NT2/D1 (cell line): Measurements from ENCODE around the gene FCN2.

ENCODE experiments used
- DNase-seq: peaks from one replicate; pipeline ENCODE4 v3.0.0-alpha.2; 2011; ENCODE audit warnings: low read depth, low spot score
- H3K27me3 ChIP-seq: 2 replicates; pipeline ENCODE4 v1.6.0; 2011; ENCODE audit warnings: mild to moderate bottlenecking; ENCODE audit not compliant: insufficient read length, insufficient read depth
- H3K36me3 ChIP-seq: 2 replicates; pipeline ENCODE4 v1.6.1; 2011; ENCODE audit warnings: mild to moderate bottlenecking, low read length, mixed read lengths; ENCODE audit not compliant: insufficient read depth, insufficient read length
- H3K4me1 ChIP-seq: 2 replicates; pipeline ENCODE4 v1.5.1; 2011; ENCODE audit not compliant: insufficient read depth, insufficient read length
- H3K4me3 ChIP-seq: 2 replicates; pipeline ENCODE4 v1.5.1; 2011; ENCODE audit warnings: low read depth; ENCODE audit not compliant: insufficient read length
- H3K9ac ChIP-seq: 2 replicates; pipeline ENCODE4 v1.6.0; 2011; ENCODE audit warnings: low read depth; ENCODE audit not compliant: insufficient read length
- H3K9me3 ChIP-seq: 2 replicates; pipeline ENCODE4 v1.5.1; 2011; ENCODE audit warnings: mild to moderate bottlenecking, low read length; ENCODE audit not compliant: insufficient read depth
- SUZ12 ChIP-seq: IDR thresholded peaks from 2 replicates; pipeline ENCODE4 v1.6.1; 2011; ENCODE audit not compliant: insufficient read length, insufficient read depth; ENCODE audit errors: extremely low read depth
- YY1 ChIP-seq: IDR thresholded peaks from 2 replicates; pipeline ENCODE4 v1.6.1; 2011; ENCODE audit not compliant: insufficient read length, insufficient read depth
- ZNF274 ChIP-seq: IDR thresholded peaks from 2 replicates; pipeline ENCODE4 v1.6.1; 2011; ENCODE audit warnings: mild to moderate bottlenecking, low read depth, low read length

FCN2 gene

DNA sequence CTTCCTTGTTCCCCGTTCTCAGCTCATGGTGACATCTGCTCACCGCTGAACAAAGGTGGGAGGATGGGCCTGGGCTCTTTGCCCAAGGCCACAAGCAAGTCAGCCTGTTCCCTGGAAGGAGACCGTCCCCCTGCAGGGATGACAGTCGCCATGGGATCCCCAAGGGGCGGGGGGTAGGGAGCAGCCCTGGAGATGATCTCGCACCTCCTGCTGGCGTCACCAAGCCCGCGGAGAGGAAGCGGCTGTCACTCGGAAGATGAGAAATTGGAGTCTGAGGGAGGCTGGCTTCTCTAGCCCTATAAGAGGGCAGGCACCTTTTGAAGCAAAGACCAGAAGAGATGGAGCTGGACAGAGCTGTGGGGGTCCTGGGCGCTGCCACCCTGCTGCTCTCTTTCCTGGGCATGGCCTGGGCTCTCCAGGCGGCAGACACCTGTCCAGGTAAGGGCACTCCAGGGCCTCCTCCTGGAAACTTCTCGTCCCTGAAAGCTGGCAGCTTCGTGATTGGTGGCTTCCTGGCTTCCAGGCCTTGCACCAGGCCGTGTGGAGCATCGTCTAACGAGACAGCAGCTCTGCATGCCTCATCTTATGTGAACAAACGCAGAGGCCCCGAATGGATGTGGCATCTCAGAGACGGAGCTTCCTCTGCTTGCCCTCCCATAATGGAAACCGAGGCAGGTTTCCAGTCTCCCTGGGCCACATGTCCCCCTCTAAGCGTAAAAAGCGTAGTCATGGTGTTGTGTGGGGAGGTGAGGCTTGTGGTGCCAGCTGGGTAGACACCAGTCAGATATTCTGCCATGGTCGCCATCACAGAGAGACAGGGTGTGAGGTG is at the start of gene FCN2:
FCN2 (plus strand) TSS at position 327 of the 829 bp plus-strand sequence; CDS start at position 339, 12 bp downstream.
- H3K9ac ChIP-seq, result no peak within 1 kb of the TSS
- no peak within 1 kb of the TSS for H3K4me3 ChIP-seq
- H3K27me3 ChIP-seq, result no peaks in the 10 kb centered on the region
- no peak for TF ChIP-seq YY1
- no peak for TF ChIP-seq SUZ12
- TF ChIP-seq ZNF274, result no peak
- H3K9me3 ChIP-seq, result no peaks in the 10 kb centered on the region
- H3K4me1 ChIP-seq, result peaks cover 6% of the 10 kb centered on the region
- DNase-seq, result no peak
- H3K36me3 ChIP-seq, result no peaks in the 10 kb centered on the region

DNA sequence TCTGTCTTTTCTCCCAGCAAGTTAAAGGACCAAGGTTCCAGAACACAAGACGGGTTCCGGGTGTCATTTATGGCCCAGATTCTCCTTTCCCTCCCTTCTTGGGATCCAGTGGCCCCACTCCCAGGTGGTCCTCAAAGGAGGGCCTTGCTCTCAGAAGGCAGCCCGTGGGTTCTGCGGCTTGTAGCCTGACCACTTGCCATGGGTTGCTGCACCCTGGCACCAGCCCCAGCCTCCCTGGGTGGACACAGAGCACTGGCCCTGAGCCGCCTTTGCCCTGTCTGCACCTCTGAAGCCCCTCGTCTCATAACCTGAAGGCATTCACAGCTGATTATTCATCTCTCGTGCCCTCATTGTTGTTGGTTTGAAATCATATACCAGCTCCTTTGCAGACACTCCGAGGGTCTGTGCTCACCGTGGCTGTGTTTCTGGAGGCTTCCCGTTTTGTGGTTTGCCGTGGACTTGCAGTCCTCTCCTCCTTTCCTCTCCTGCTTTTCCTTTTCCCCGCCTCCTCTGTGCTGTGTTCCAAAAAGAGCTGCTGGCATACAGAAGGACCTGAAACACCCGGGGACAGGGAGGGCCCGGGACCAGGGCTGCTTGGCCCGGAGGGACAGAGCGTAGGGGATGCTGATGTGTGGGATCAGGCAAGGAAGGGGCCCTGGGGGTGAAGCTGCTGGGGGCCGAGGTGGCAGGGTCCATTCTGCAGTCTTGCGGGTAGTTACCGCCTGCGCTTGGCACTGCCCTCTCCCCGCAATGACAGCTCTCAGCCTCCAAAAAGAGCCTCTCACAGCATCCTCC is 49.5 kb upstream of the FCN2 start:
- peaks cover 5% of the 10 kb centered on the region for H3K4me1 ChIP-seq
- H3K9me3 ChIP-seq, result no peaks in the 10 kb centered on the region
- peaks cover 90% of the 10 kb centered on the region for H3K36me3 ChIP-seq
- H3K9ac ChIP-seq, result no peak overlapping the region
- no peak for DNase-seq
- H3K27me3 ChIP-seq, result no peaks in the 10 kb centered on the region
- TF ChIP-seq YY1, result no peak
- no peak for TF ChIP-seq SUZ12
- TF ChIP-seq ZNF274, result no peak
- H3K4me3 ChIP-seq, result no peak overlapping the region

DNA sequence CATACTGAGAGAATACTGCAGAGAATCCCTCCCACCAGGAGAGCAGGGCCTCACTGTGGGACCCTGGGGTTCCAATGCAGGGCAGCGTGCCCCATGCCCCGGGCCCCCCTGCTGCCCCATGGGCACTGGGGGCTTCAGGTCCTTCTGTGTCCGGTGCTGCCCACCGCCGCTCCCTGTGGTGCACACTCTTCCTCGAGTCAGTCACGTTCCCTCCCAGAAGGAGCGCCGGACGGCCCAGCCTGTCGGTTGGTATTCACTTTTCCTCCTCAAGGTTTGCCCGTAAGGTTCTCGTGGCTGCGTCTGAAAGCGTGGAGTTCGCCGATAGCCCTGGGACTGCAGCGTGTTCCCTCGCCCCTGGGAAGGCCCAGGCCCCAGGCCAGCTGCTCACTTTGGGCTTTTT is 48.1 kb upstream of the FCN2 start:
- Histone ChIP-seq H3K36me3 (peaks cover 90% of the 10 kb centered on the region), H3K27me3 (no peaks in the 10 kb centered on the region), H3K4me1 (peaks cover 5% of the 10 kb centered on the region), H3K9ac (no peak overlapping the region), H3K9me3 (no peaks in the 10 kb centered on the region), H3K4me3 (no peak overlapping the region)
- DNase-seq, result no peak
- no peak for TF ChIP-seq YY1
- no peak for TF ChIP-seq SUZ12
- no peak for TF ChIP-seq ZNF274

DNA sequence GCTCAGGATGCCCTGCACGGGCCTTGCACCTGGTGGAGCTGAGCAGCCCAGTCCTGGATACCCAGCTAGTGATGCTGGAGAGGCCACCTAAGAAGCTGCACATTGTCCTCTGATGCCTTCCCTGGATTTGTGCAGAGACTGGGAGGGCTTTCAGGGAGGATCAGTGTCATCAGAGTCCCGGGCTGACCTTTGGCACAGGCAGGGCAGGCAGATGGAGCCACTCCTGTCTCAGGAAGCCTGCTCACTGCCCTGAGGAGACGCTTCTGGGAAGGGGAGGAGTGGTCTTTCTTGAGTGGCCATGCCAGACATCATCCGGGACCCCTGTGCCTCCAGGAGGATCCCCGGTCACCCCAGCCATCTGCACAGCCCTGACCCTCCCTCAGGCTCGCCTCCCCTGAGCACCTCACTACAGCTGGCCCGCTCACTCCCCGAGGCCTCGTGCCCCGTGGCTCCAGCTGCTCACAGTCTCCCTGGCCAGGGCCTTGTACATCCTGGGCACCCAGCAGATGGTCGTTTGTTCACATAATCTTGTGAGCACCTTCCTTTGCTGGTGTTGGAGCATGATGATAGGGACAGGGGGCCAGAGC is 47.2 kb upstream of the FCN2 start:
- Histone ChIP-seq H3K4me3 (no peak overlapping the region), H3K36me3 (peaks cover 90% of the 10 kb centered on the region), H3K9me3 (no peaks in the 10 kb centered on the region), H3K9ac (no peak overlapping the region), H3K27me3 (no peaks in the 10 kb centered on the region), H3K4me1 (peaks cover 5% of the 10 kb centered on the region)
- no peak for DNase-seq
- TF ChIP-seq SUZ12 (no peak), YY1 (no peak), ZNF274 (no peak)

DNA sequence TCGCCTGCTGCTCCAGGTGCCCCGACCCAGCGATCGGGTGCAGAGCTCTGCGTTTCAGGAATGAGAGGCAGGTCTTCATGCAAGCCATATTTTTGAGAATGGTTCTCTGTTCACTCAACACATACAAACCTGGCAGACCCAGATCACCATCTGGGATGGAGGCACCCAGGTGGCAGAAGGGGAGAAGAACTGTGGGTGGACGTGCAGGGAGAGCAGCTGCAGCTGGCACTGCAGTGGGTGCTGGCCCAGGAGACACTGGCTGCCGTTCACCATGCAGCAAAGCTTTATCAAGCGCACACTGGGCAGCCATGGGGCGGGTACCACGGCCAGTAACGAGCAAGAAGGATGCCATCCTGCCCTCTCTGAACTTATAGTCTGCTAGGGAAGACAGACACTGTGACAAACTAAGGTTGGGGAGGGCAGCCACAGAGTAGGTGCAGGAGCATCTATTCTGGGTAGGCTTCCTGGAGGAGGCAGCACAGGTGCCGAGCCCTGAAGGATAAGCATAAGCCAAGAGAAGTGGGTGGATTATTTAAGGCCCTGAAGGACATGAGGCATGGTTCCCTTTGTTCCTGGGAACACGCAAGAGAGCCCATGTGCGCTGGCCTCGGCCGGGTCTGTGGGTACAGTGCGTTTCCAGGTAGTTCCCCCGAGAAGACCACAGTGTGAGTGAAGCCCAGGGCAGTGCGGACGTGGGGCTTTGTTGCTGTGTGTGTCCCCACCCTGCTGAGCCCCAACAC is 46.2 kb upstream of the FCN2 start:
- Histone ChIP-seq H3K9me3 (no peaks in the 10 kb centered on the region), H3K4me1 (peaks cover 5% of the 10 kb centered on the region), H3K4me3 (no peak overlapping the region), H3K9ac (no peak overlapping the region), H3K36me3 (peaks cover 85% of the 10 kb centered on the region), H3K27me3 (no peaks in the 10 kb centered on the region)
- DNase-seq, result no peak
- TF ChIP-seq YY1, result no peak
- TF ChIP-seq SUZ12, result no peak
- TF ChIP-seq ZNF274, result no peak

DNA sequence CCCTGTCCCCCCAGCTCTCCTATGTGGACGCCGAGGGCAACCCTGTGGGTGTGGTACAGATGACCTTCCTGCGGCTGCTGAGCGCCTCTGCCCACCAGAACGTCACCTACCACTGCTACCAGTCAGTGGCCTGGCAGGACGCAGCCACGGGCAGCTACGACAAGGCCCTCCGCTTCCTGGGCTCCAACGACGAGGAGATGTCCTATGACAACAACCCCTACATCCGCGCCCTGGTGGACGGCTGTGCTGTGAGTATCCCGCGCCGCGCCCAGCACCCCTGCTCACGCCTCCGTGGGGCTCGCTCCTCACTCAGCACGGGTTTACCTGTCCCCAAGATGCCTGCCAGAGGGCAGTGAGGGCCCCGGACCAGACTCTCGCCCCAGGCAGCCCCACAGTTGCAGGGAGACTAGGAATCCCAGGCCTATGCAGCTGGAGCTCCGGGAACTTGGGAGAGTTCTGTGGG is 45.6 kb upstream of the FCN2 start:
- Histone ChIP-seq H3K9ac (no peak overlapping the region), H3K9me3 (no peaks in the 10 kb centered on the region), H3K4me1 (peaks cover 8% of the 10 kb centered on the region), H3K27me3 (no peaks in the 10 kb centered on the region), H3K4me3 (no peak overlapping the region), H3K36me3 (peaks cover 81% of the 10 kb centered on the region)
- no peak for DNase-seq
- TF ChIP-seq ZNF274 (no peak), YY1 (no peak), SUZ12 (no peak)
